ENCODE measurements around the gene FAM200B. TPM values are rescaled to one million over a fixed set of nuclear protein-coding genes. Genes with fewer than 3 reads are reported as not detected.

Gene FAM200B
- total and polyA plus RNA-seq, 4 donors = 11.8 to 45.7 (median 16.9) TPM

GRCh38 chr4:15714646-15715435, 33.2 kb downstream of the FAM200B start:
- H3K4me1 ChIP-seq (ENCODE audit: control insufficient read depth in 4 of 4, insufficient read depth in 4 of 4, low read length in 3 of 4) = peaks cover 0 to 9% (median 3%) of the 10 kb centered on the region in 4 donors
- WGBS = 81% methylated on average over 8 of the region's 8 CpGs
- no peak for DNase-seq (ENCODE audit: low spot score)
- no peaks in the 10 kb centered on the region for H3K36me3 ChIP-seq (ENCODE audit: control insufficient read depth in 4 of 4, insufficient read depth in 3 of 4, low read depth in 1 of 4, low read length in 3 of 4)
- no peaks in the 10 kb centered on the region for H3K27me3 ChIP-seq (ENCODE audit: control insufficient read depth in 4 of 4, insufficient read depth in 4 of 4, low read length in 3 of 4)
- H3K9ac ChIP-seq (ENCODE audit: low read depth in 1 of 2, low read length in 2 of 2) = no peak overlapping the region
- H3K4me3 ChIP-seq (ENCODE audit: low read depth in 1 of 3, low read length in 3 of 3) = no peak overlapping the region
- TF ChIP-seq RXRA (IDR thresholded peaks at IDR 0.05) (no peak), FOXA1 (IDR thresholded peaks at IDR 0.05) (no peak), YY1 (IDR thresholded peaks at IDR 0.05) (no peak), EGR1 (IDR thresholded peaks at IDR 0.05; ENCODE audit: low read depth in 2 of 2) (no peak)
- H3K9me3 ChIP-seq (ENCODE audit: control insufficient read depth in 4 of 4, low read length in 3 of 4) = no peaks in the 10 kb centered on the region
- H3K27ac ChIP-seq (ENCODE audit: low read depth in 1 of 2, low read length in 2 of 2) = no peak overlapping the region

GRCh38 chr4:15716115-15716514, 34.5 kb downstream of the FAM200B start:
- no peaks in the 10 kb centered on the region for H3K9me3 ChIP-seq (ENCODE audit: control insufficient read depth in 4 of 4, low read length in 3 of 4)
- H3K36me3 ChIP-seq (ENCODE audit: control insufficient read depth in 4 of 4, insufficient read depth in 3 of 4, low read depth in 1 of 4, low read length in 3 of 4) = no peaks in the 10 kb centered on the region
- no peak for DNase-seq (ENCODE audit: low spot score)
- H3K27ac ChIP-seq (ENCODE audit: low read depth in 1 of 2, low read length in 2 of 2) = no peak overlapping the region
- H3K4me1 ChIP-seq (ENCODE audit: control insufficient read depth in 4 of 4, insufficient read depth in 4 of 4, low read length in 3 of 4) = peaks cover 0 to 9% (median 3%) of the 10 kb centered on the region in 4 donors
- TF ChIP-seq GABPA (IDR thresholded peaks at IDR 0.05 in 1 of 2, conservative IDR thresholded peaks at IDR 0.05 in 1 of 2) (no peak), YY1 (IDR thresholded peaks at IDR 0.05) (no peak), SP1 (IDR thresholded peaks at IDR 0.05) (no peak), RAD21 (IDR thresholded peaks at IDR 0.05) (no peak), HNF4G (IDR thresholded peaks at IDR 0.05) (no peak)
- TF ChIP-seq, protein P1, sequence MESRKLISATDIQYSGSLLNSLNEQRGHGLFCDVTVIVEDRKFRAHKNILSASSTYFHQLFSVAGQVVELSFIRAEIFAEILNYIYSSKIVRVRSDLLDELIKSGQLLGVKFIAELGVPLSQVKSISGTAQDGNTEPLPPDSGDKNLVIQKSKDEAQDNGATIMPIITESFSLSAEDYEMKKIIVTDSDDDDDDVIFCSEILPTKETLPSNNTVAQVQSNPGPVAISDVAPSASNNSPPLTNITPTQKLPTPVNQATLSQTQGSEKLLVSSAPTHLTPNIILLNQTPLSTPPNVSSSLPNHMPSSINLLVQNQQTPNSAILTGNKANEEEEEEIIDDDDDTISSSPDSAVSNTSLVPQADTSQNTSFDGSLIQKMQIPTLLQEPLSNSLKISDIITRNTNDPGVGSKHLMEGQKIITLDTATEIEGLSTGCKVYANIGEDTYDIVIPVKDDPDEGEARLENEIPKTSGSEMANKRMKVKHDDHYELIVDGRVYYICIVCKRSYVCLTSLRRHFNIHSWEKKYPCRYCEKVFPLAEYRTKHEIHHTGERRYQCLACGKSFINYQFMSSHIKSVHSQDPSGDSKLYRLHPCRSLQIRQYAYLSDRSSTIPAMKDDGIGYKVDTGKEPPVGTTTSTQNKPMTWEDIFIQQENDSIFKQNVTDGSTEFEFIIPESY (IDR thresholded peaks at IDR 0.05) = no peak
- TF ChIP-seq, protein P2, sequence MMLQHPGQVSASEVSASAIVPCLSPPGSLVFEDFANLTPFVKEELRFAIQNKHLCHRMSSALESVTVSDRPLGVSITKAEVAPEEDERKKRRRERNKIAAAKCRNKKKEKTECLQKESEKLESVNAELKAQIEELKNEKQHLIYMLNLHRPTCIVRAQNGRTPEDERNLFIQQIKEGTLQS (IDR thresholded peaks at IDR 0.05) = no peak
- H3K27me3 ChIP-seq (ENCODE audit: control insufficient read depth in 4 of 4, insufficient read depth in 4 of 4, low read length in 3 of 4) = no peaks in the 10 kb centered on the region
- WGBS = 91% methylated on average over 3 of the region's 3 CpGs
- H3K4me3 ChIP-seq (ENCODE audit: low read depth in 1 of 3, low read length in 3 of 3) = no peak overlapping the region
- H3K9ac ChIP-seq (ENCODE audit: low read depth in 1 of 2, low read length in 2 of 2) = no peak overlapping the region

- Histone ChIP-seq H3K9me3 (ENCODE audit: control insufficient read depth in 4 of 4, low read length in 3 of 4) (no peaks in the 10 kb centered on the region), H3K27ac (ENCODE audit: low read depth in 1 of 2, low read length in 2 of 2) (no peak overlapping the region), H3K36me3 (ENCODE audit: control insufficient read depth in 4 of 4, insufficient read depth in 3 of 4, low read depth in 1 of 4, low read length in 3 of 4) (no peaks in the 10 kb centered on the region), H3K27me3 (ENCODE audit: control insufficient read depth in 4 of 4, insufficient read depth in 4 of 4, low read length in 3 of 4) (no peaks in the 10 kb centered on the region), H3K4me1 (ENCODE audit: control insufficient read depth in 4 of 4, insufficient read depth in 4 of 4, low read length in 3 of 4) (peaks cover 0 to 9% (median 3%) of the 10 kb centered on the region in 4 donors), H3K4me3 (ENCODE audit: low read depth in 1 of 3, low read length in 3 of 3) (no peak overlapping the region), H3K9ac (ENCODE audit: low read depth in 1 of 2, low read length in 2 of 2) (no peak overlapping the region)
- DNase-seq (ENCODE audit: low spot score) = no peak
- 83% methylated on average over 6 of the region's 6 CpGs for WGBS
- no peak for TF ChIP-seq TAF1 (conservative IDR thresholded peaks at IDR 0.05)
- TF ChIP-seq JUND (IDR thresholded peaks at IDR 0.05) = no peak
- TF ChIP-seq RXRA (IDR thresholded peaks at IDR 0.05) = no peak
- no peak for TF ChIP-seq YY1 (IDR thresholded peaks at IDR 0.05)
- no peak for TF ChIP-seq NR2F2 (IDR thresholded peaks at IDR 0.05)
- TF ChIP-seq FOXA2 (IDR thresholded peaks at IDR 0.05) = no peak
- TF ChIP-seq HNF4A (conservative IDR thresholded peaks at IDR 0.05) = no peak
- TF ChIP-seq, protein P1 (IDR thresholded peaks at IDR 0.05) = no peak
- no peak for TF ChIP-seq CTCF (IDR thresholded peaks at IDR 0.05; ENCODE audit: low read depth, low read length, missing input control)
These were observed 35.5 kb downstream of the FAM200B start for GRCh38 chr4:15717086-15717485.
